ENCODE data around the gene IFFO2.

IFFO2 gene

GRCh38 chr1:18994381-18994780, 37.9 kb upstream of the IFFO2 start:
- no peak for DNase-seq (ENCODE audit: insufficient read length, low spot score)
- TF ChIP-seq POLR2AphosphoS5 (IDR thresholded peaks at IDR 0.05; ENCODE audit: low read depth, low read length) (no peak), PAX5 (IDR thresholded peaks at IDR 0.05; ENCODE audit: insufficient read depth, low read length, severe bottlenecking) (no peak), POLR2A (IDR thresholded peaks at IDR 0.05; ENCODE audit: low read depth, low read length) (no peak), POU2F2 (IDR thresholded peaks at IDR 0.05; ENCODE audit: low read depth, low read length) (no peak), SPI1 (IDR thresholded peaks at IDR 0.05; ENCODE audit: low read depth, low read length) (no peak)
- FAIRE-seq = no peak

- DNase-seq (ENCODE audit: insufficient read length, low spot score) = no peak
- FAIRE-seq = no peak
- TF ChIP-seq POLR2A (IDR thresholded peaks at IDR 0.05; ENCODE audit: low read depth, low read length) = no peak
- no peak for TF ChIP-seq POLR2AphosphoS5 (IDR thresholded peaks at IDR 0.05; ENCODE audit: low read depth, low read length)
- TF ChIP-seq TAF1 (IDR thresholded peaks at IDR 0.05; ENCODE audit: low read depth, low read length) = no peak
These were observed 36.2 kb upstream of the IFFO2 start for GRCh38 chr1:18992646-18993045.

- FAIRE-seq (no peak), DNase-seq (ENCODE audit: insufficient read length, low spot score) (no peak)
- no peak for TF ChIP-seq POU2F2 (IDR thresholded peaks at IDR 0.05; ENCODE audit: low read depth, low read length)
- TF ChIP-seq SPI1 (IDR thresholded peaks at IDR 0.05; ENCODE audit: low read depth, low read length) = no peak
- no peak for TF ChIP-seq POLR2AphosphoS5 (IDR thresholded peaks at IDR 0.05; ENCODE audit: low read depth, low read length)
- no peak for TF ChIP-seq POLR2A (IDR thresholded peaks at IDR 0.05; ENCODE audit: low read depth, low read length)
- TF ChIP-seq PAX5 (IDR thresholded peaks at IDR 0.05; ENCODE audit: insufficient read depth, low read length, severe bottlenecking) = no peak
- TF ChIP-seq TAF1 (IDR thresholded peaks at IDR 0.05; ENCODE audit: low read depth, low read length) = no peak
These were observed 35.1 kb upstream of the IFFO2 start for GRCh38 chr1:18991585-18991984.

- FAIRE-seq (no peak), DNase-seq (ENCODE audit: insufficient read length, low spot score) (no peak)
- TF ChIP-seq POLR2A (IDR thresholded peaks at IDR 0.05; ENCODE audit: low read depth, low read length) = no peak
- TF ChIP-seq SPI1 (IDR thresholded peaks at IDR 0.05; ENCODE audit: low read depth, low read length) = no peak
- no peak for TF ChIP-seq POU2F2 (IDR thresholded peaks at IDR 0.05; ENCODE audit: low read depth, low read length)
- no peak for TF ChIP-seq POLR2AphosphoS5 (IDR thresholded peaks at IDR 0.05; ENCODE audit: low read depth, low read length)
- TF ChIP-seq PAX5 (IDR thresholded peaks at IDR 0.05; ENCODE audit: insufficient read depth, low read length, severe bottlenecking) = no peak
- no peak for TF ChIP-seq TAF1 (IDR thresholded peaks at IDR 0.05; ENCODE audit: low read depth, low read length)
These were observed 33.4 kb upstream of the IFFO2 start for GRCh38 chr1:18989896-18990295.

GRCh38 chr1:18989176-18989799, 32.8 kb upstream of the IFFO2 start:
- no peak for DNase-seq (ENCODE audit: insufficient read length, low spot score)
- FAIRE-seq = no peak
- TF ChIP-seq SPI1 (IDR thresholded peaks at IDR 0.05; ENCODE audit: low read depth, low read length) (no peak), POLR2A (IDR thresholded peaks at IDR 0.05; ENCODE audit: low read depth, low read length) (no peak), POLR2AphosphoS5 (IDR thresholded peaks at IDR 0.05; ENCODE audit: low read depth, low read length) (no peak), TAF1 (IDR thresholded peaks at IDR 0.05; ENCODE audit: low read depth, low read length) (no peak), POU2F2 (IDR thresholded peaks at IDR 0.05; ENCODE audit: low read depth, low read length) (no peak), PAX5 (IDR thresholded peaks at IDR 0.05; ENCODE audit: insufficient read depth, low read length, severe bottlenecking) (no peak)

GRCh38 chr1:18981242-18981641, 24.8 kb upstream of the IFFO2 start:
- no peak for FAIRE-seq
- no peak for DNase-seq (ENCODE audit: insufficient read length, low spot score)
- no peak for TF ChIP-seq PAX5 (IDR thresholded peaks at IDR 0.05; ENCODE audit: insufficient read depth, low read length, severe bottlenecking)
- no peak for TF ChIP-seq POU2F2 (IDR thresholded peaks at IDR 0.05; ENCODE audit: low read depth, low read length)
- no peak for TF ChIP-seq TAF1 (IDR thresholded peaks at IDR 0.05; ENCODE audit: low read depth, low read length)
- no peak for TF ChIP-seq SPI1 (IDR thresholded peaks at IDR 0.05; ENCODE audit: low read depth, low read length)
- TF ChIP-seq POLR2AphosphoS5 (IDR thresholded peaks at IDR 0.05; ENCODE audit: low read depth, low read length) = no peak
- TF ChIP-seq POLR2A (IDR thresholded peaks at IDR 0.05; ENCODE audit: low read depth, low read length) = no peak

GRCh38 chr1:18978706-18979105, 22.2 kb upstream of the IFFO2 start:
- TF ChIP-seq PAX5 (IDR thresholded peaks at IDR 0.05; ENCODE audit: insufficient read depth, low read length, severe bottlenecking) (no peak), SPI1 (IDR thresholded peaks at IDR 0.05; ENCODE audit: low read depth, low read length) (no peak), TAF1 (IDR thresholded peaks at IDR 0.05; ENCODE audit: low read depth, low read length) (no peak), POLR2A (IDR thresholded peaks at IDR 0.05; ENCODE audit: low read depth, low read length) (no peak)
- FAIRE-seq (no peak), DNase-seq (ENCODE audit: insufficient read length, low spot score) (no peak)

- no peak for DNase-seq (ENCODE audit: insufficient read length, low spot score)
- FAIRE-seq = no peak
- TF ChIP-seq TAF1 (IDR thresholded peaks at IDR 0.05; ENCODE audit: low read depth, low read length) (no peak), SPI1 (IDR thresholded peaks at IDR 0.05; ENCODE audit: low read depth, low read length) (no peak), POLR2AphosphoS5 (IDR thresholded peaks at IDR 0.05; ENCODE audit: low read depth, low read length) (no peak)
These were observed 21.0 kb upstream of the IFFO2 start for GRCh38 chr1:18977428-18977827.

GRCh38 chr1:18976096-18976495, 19.6 kb upstream of the IFFO2 start:
- DNase-seq (ENCODE audit: insufficient read length, low spot score) (no peak), FAIRE-seq (no peak)
- TF ChIP-seq POU2F2 (IDR thresholded peaks at IDR 0.05; ENCODE audit: low read depth, low read length) = no peak
- peak; percentile 21 for TF ChIP-seq SPI1 (IDR thresholded peaks at IDR 0.05; ENCODE audit: low read depth, low read length)

GRCh38 chr1:18974606-18975005, 18.1 kb upstream of the IFFO2 start:
- TF ChIP-seq POLR2AphosphoS5 (IDR thresholded peaks at IDR 0.05; ENCODE audit: low read depth, low read length) (no peak), PAX5 (IDR thresholded peaks at IDR 0.05; ENCODE audit: insufficient read depth, low read length, severe bottlenecking) (no peak), TAF1 (IDR thresholded peaks at IDR 0.05; ENCODE audit: low read depth, low read length) (no peak), SPI1 (IDR thresholded peaks at IDR 0.05; ENCODE audit: low read depth, low read length) (no peak), POLR2A (IDR thresholded peaks at IDR 0.05; ENCODE audit: low read depth, low read length) (no peak), POU2F2 (IDR thresholded peaks at IDR 0.05; ENCODE audit: low read depth, low read length) (no peak)
- FAIRE-seq = no peak
- DNase-seq (ENCODE audit: insufficient read length, low spot score) = no peak

Measured in GM12891 (cell line).